MM.1S (cell line): ENCODE results near the gene TMEM161B.
A peak's percentile ranks its signal among the peaks of the same experiment; 100 is the strongest.
"Not testable (repeated sequence)": the region's sequence is repeated elsewhere in the genome, so short reads cannot be mapped to it uniquely, and the experiment has no call there.

Experiments
- DNase-seq: peaks from one replicate; pipeline ENCODE4 v3.0.0-alpha.2; 2015
- H2AFZ ChIP-seq: fragments of 300-600 bp; sonication (generic); 2 replicates; pipeline ENCODE4 v1.6.0; 2016; ENCODE audit warnings: antibody characterized with exemption, low read length
- H3F3A ChIP-seq: fragments of 300-600 bp; sonication (generic); 2 replicates; pipeline ENCODE4 v1.6.1; 2016; ENCODE audit warnings: mild to moderate bottlenecking, antibody characterized with exemption, low read length, moderate library complexity, mixed read lengths; ENCODE audit not compliant: insufficient read depth
- H3K27ac ChIP-seq: fragments of 300-600 bp; sonication (generic); 2 replicates; pipeline ENCODE4 v1.5.1; 2016; ENCODE audit warnings: mild to moderate bottlenecking, low read length
- H3K27me3 ChIP-seq: fragments of 300-600 bp; sonication (generic); replicated peaks from 2 replicates; pipeline ENCODE4 v1.6.0; 2016; ENCODE audit warnings: low read length; ENCODE audit not compliant: insufficient read depth
- H3K36me3 ChIP-seq: fragments of 300-600 bp; sonication (generic); replicated peaks from 2 replicates; pipeline ENCODE4 v1.6.1; 2016; ENCODE audit warnings: mild to moderate bottlenecking, low read length, mixed read lengths; ENCODE audit not compliant: insufficient read depth
- H3K4me1 ChIP-seq: fragments of 300-600 bp; sonication (generic); 2 replicates; pipeline ENCODE4 v1.6.1; 2016; ENCODE audit warnings: low read length, mixed read lengths
- H3K4me2 ChIP-seq: fragments of 300-600 bp; sonication (generic); 2 replicates; pipeline ENCODE4 v1.6.0; 2016; ENCODE audit warnings: low read depth, low read length
- H3K4me3 ChIP-seq: fragments of 300-600 bp; sonication (generic); 2 replicates; pipeline ENCODE4 v1.5.1; 2016; ENCODE audit warnings: low read length, mixed read lengths
- H3K79me2 ChIP-seq: fragments of 300-600 bp; sonication (generic); 2 replicates; pipeline ENCODE4 v1.6.1; 2016; ENCODE audit warnings: mixed run types, low read length, mixed read lengths
- H3K9ac ChIP-seq: fragments of 300-600 bp; sonication (generic); 2 replicates; pipeline ENCODE4 v1.6.1; 2016; ENCODE audit warnings: low read length, mixed read lengths
- H3K9me2 ChIP-seq: fragments of 300-600 bp; sonication (generic); replicated peaks from 2 replicates; pipeline ENCODE4 v1.6.1; 2016; ENCODE audit warnings: mild to moderate bottlenecking, low read length, mixed read lengths; ENCODE audit not compliant: insufficient read depth
- H3K9me3 ChIP-seq: fragments of 300-600 bp; sonication (generic); replicated peaks from 2 replicates; pipeline ENCODE4 v1.6.1; 2016; ENCODE audit warnings: mild to moderate bottlenecking, low read length, mixed read lengths; ENCODE audit not compliant: insufficient read depth
- H4K20me1 ChIP-seq: fragments of 300-600 bp; sonication (generic); 2 replicates; pipeline ENCODE4 v1.6.1; 2016; ENCODE audit warnings: mild to moderate bottlenecking, low read length, moderate library complexity, mixed read lengths; ENCODE audit not compliant: insufficient read depth
- CTCF ChIP-seq: fragments of 300-600 bp; sonication (generic); IDR thresholded peaks from 2 replicates; pipeline ENCODE4 v1.5.1; 2016; ENCODE audit warnings: antibody characterized with exemption, low read length, mixed read lengths
- EZH2 ChIP-seq: fragments of 300-600 bp; sonication (generic); optimal IDR thresholded peaks from 2 replicates; pipeline ENCODE3; 2017; ENCODE audit warnings: low read depth, mild to moderate bottlenecking, antibody characterized with exemption, low read length, mixed read lengths
- EZH2phosphoT487 ChIP-seq: fragments of 300-600 bp; sonication (generic); IDR thresholded peaks from 2 replicates; pipeline ENCODE4 v1.6.1; 2018; ENCODE audit warnings: antibody characterized with exemption, low read length

TMEM161B gene

DNA sequence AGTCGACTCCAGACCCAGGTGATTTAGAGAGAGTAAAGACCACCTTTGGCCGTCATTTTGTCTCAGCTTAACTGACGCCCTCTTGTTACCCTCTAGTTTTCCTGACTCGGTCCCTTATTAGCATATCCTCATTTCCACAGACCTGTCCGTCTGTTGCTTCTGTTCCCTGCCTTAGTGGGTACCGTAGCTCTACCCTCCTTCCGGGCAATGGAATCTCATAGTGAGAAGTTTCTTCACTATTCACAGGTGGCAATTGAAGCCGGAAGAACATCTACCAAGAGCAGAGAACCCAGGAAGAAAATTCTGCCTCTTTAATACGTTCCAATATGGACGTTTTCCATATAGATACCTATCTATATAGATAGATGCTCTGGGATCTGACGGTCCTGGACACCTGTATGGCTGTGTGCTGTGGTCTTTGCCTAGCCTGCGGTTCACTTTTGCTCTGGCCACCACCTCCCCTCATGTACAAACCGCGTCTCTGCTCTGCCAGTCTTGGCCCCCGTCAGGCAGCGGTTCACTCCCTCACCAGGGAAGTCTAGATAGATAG is 652 bp upstream of the TMEM161B start:
- Histone ChIP-seq H3K79me2 (peaks cover 69% of the 10 kb centered on the region), H3K9me2 (no peaks in the 10 kb centered on the region), H3K4me2 (peak overlapping the region; percentile 76), H3K27ac (peak overlapping the region; percentile 60; the same call in 1 of the 2 replicates), H3K27me3 (no peaks in the 10 kb centered on the region), H3K9ac (peak overlapping the region; percentile 68), H3K4me3 (peak overlapping the region; percentile 85), H2AFZ (peak overlapping the region; percentile 70), H3K36me3 (no peaks in the 10 kb centered on the region; the same call in 1 of the 2 replicates), H3K4me1 (peaks cover 11% of the 10 kb centered on the region; the same call in 1 of the 2 replicates), H3F3A (no peaks in the 10 kb centered on the region), H4K20me1 (no peaks in the 10 kb centered on the region), H3K9me3 (no peaks in the 10 kb centered on the region)
- DNase-seq, result peak; percentile 45
- TF ChIP-seq EZH2phosphoT487 (no peak), CTCF (no peak), EZH2 (no peak)

DNA sequence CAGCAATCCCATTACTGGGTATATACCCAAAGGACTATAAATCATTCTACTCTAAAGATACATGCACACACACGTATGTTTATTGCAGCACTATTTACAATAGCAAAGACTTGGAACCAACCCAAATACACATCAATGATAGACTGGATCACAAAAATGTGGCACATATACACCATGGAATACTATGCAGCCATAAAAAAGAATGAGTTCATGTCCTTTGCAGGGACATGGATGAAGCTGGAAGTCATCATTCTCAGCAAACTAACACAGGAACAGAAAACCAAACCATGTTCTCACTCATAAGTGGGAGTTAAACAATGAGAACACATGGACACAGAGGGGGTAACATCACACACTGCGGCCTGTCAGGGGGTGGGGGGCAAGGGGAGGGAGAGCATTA is 4.1 kb downstream of the TMEM161B start:
- not testable (repeated sequence) for H2AFZ ChIP-seq, H3K9ac ChIP-seq, DNase-seq, H3K4me3 ChIP-seq, H3F3A ChIP-seq, H3K4me2 ChIP-seq, H3K36me3 ChIP-seq, H3K27ac ChIP-seq, H3K4me1 ChIP-seq, H3K9me3 ChIP-seq, H3K27me3 ChIP-seq, H3K9me2 ChIP-seq
- H4K20me1 ChIP-seq, result peaks cover 21% of the 10 kb centered on the region
- H3K79me2 ChIP-seq, result peaks cover 96% of the 10 kb centered on the region

GRCh38 chr5:88263349-88263748 is 5.3 kb downstream of the TMEM161B start:
- Histone ChIP-seq H3K4me3 (no peak overlapping the region), H3K36me3 (no peaks in the 10 kb centered on the region), H4K20me1 (peaks cover 21% of the 10 kb centered on the region), H3K27me3 (no peaks in the 10 kb centered on the region), H3K4me1 (peaks cover 5% of the 10 kb centered on the region; the same call in 1 of the 2 replicates), H3K79me2 (peaks cover 100% of the 10 kb centered on the region), H3K9ac (no peak overlapping the region), H3K9me2 (no peaks in the 10 kb centered on the region), H3K4me2 (no peak overlapping the region), H3K9me3 (no peaks in the 10 kb centered on the region), H3F3A (no peaks in the 10 kb centered on the region), H2AFZ (no peak overlapping the region), H3K27ac (no peak overlapping the region)
- no peak for DNase-seq
- no peak for TF ChIP-seq EZH2
- no peak for TF ChIP-seq CTCF
- no peak for TF ChIP-seq EZH2phosphoT487

DNA sequence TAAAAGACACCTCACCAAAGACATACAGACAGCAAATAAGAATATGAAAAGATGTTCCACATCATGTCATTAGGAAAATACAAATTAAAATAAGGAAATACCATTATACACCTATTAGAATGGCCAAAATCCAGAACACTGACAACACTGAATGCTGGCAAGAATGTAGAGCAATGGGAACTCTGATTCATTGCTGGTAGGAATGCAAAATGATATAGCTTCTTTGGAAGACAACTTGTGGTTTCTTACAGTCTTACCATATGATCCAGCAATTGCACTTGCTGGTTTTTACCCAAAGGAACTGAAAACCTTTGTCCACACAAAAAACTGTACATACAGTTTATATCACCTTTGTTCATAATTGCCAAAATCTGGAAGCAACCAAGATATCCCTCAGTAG is 6.5 kb downstream of the TMEM161B start:
- DNase-seq, result no peak
- Histone ChIP-seq H3K36me3 (no peaks in the 10 kb centered on the region), H3K4me3 (no peak overlapping the region), H3K9ac (no peak overlapping the region), H3K27me3 (no peaks in the 10 kb centered on the region), H3K9me2 (no peaks in the 10 kb centered on the region), H2AFZ (no peak overlapping the region), H3F3A (no peaks in the 10 kb centered on the region), H3K79me2 (peaks cover 100% of the 10 kb centered on the region), H3K4me2 (no peak overlapping the region), H4K20me1 (peaks cover 27% of the 10 kb centered on the region), H3K27ac (no peak overlapping the region), H3K9me3 (no peaks in the 10 kb centered on the region), H3K4me1 (peaks cover 1% of the 10 kb centered on the region; the same call in 1 of the 2 replicates)
- TF ChIP-seq EZH2 (no peak), EZH2phosphoT487 (no peak), CTCF (no peak)
